ENCODE results near the gene INTS3. TPM values are rescaled to one million over a fixed set of nuclear protein-coding genes. Genes with fewer than 3 reads are reported as not detected.
"Not testable (repeated sequence)": the region's sequence is repeated elsewhere in the genome, so short reads cannot be mapped to it uniquely, and the experiment has no call there.

INTS3 gene
- total RNA-seq, 1 donor from 2014 or later, result 20.7 TPM

- no peak for DNase-seq (ENCODE audit: low read depth, low spot score)
These were observed 28.7 kb upstream of the INTS3 start for GRCh38 chr1:153698923-153699714.

GRCh38 chr1:153699768-153700167 lies 28.1 kb upstream of the INTS3 start:
- DNase-seq (ENCODE audit: low read depth, low spot score), result no peak

DNA sequence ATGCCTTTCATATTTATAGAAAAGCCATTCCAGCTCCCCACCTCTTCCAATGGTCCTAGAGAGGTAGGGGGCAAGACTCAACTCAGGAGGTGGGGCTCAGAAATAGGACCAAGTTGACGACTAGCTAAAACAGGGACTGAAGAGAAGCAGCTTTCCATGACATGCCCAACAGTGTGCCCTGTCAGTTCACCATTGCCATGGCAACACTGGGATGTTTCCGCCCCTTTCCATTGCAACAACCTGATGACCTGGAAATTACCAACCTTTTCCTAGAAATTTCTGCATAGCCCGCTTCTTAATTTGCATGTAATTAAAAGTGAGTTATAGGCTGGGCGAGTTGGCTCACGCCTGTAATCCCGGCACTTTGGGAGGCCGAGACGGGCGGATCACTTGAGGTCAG lies 22.4 kb upstream of the INTS3 start:
- no peak for DNase-seq (ENCODE audit: low read depth, low spot score)

GRCh38 chr1:153711026-153711425 lies 16.8 kb upstream of the INTS3 start:
- no peak for DNase-seq (ENCODE audit: low read depth, low spot score)

GRCh38 chr1:153716211-153716610 lies 11.6 kb upstream of the INTS3 start:
- DNase-seq (ENCODE audit: low read depth, low spot score), result not testable (repeated sequence)

DNA sequence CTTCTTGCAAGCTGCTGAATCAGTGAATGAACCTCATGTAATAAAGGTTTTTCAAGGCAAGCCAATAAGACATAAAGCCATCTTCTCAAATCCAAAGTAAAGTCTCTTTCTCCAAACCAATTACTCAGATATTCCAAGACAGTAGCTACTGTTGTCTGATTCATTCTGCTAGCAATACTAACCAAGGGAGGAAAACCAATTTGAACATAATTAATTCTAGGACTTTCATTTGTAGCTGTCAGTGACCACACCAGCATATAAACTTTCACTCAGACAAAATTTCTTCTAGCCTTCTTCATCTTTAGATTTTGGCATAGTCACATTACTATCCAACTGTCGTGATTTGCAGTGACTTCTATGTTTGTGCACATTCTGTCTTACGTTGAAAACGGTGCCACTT lies 10.5 kb upstream of the INTS3 start:
- no peak for DNase-seq (ENCODE audit: low read depth, low spot score)

GRCh38 chr1:153723687-153724086 lies 4.2 kb upstream of the INTS3 start:
- no peak for DNase-seq (ENCODE audit: low read depth, low spot score)

- not testable (repeated sequence) for DNase-seq (ENCODE audit: low read depth, low spot score)
These were observed 3.2 kb upstream of the INTS3 start for GRCh38 chr1:153724634-153725033.

- no peak for DNase-seq (ENCODE audit: low read depth, low spot score)
These were observed 636 bp downstream of the INTS3 start for GRCh38 chr1:153728305-153729066.

DNA sequence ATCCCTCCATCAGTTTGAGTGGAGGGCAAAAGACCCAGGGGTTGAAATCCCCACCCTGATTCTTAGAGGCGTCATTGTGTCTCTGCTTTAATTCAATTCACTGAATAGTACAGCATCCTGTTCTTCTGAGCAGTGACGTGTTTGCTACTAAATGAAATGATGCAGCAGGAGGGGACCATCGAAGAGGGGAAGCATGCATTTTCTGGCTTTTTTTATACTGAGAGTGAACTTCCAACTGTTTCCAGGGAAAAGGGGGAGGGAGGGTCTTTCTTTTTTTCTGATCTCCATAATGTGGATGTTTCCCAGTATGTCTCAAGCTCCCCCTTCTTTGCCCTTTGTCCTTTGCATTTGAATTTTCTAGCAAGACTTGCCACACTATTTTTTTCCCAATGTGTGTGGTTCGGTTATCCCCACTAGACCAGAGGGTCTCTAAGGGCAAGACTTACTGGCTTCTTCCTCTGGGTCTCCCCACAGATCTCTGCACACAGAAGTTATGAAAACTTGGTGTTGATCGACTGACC lies 2.7 kb downstream of the INTS3 start:
- no peak for DNase-seq (ENCODE audit: low read depth, low spot score)

- no peak for DNase-seq (ENCODE audit: low read depth, low spot score)
These were observed 6.1 kb downstream of the INTS3 start for GRCh38 chr1:153733970-153734369.

- DNase-seq (ENCODE audit: low read depth, low spot score), result no peak
These were observed 6.7 kb downstream of the INTS3 start for GRCh38 chr1:153734396-153735089.

- DNase-seq (ENCODE audit: low read depth, low spot score), result no peak
These were observed 7.2 kb downstream of the INTS3 start for GRCh38 chr1:153735090-153735420.

- no peak for DNase-seq (ENCODE audit: low read depth, low spot score)
These were observed 14.1 kb downstream of the INTS3 start for GRCh38 chr1:153741986-153742385.

- DNase-seq (ENCODE audit: low read depth, low spot score), result no peak
These were observed 14.7 kb downstream of the INTS3 start for GRCh38 chr1:153742411-153743142.

GRCh38 chr1:153745417-153745816 lies 17.6 kb downstream of the INTS3 start:
- no peak for DNase-seq (ENCODE audit: low read depth, low spot score)

DNA sequence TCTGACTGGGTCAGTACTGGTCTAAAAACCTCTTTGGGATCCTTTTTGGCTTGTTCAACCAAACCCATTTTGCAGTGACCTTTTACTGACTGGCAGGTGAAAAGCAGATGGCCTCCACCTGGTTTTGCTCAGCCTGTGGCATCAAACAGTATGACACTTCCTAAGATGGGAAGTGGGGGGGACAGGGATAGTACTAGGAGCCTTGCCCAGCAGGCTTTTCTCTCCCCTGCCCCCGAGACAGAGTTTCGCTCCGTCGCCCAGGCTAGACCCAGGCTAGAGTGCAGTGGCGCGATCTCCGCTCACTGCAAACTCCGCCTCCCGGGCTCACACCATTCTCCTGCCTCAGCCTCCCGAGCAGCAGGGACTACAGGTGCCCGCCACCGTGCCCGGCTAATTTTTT lies 18.3 kb downstream of the INTS3 start:
- DNase-seq (ENCODE audit: low read depth, low spot score), result no peak

DNA sequence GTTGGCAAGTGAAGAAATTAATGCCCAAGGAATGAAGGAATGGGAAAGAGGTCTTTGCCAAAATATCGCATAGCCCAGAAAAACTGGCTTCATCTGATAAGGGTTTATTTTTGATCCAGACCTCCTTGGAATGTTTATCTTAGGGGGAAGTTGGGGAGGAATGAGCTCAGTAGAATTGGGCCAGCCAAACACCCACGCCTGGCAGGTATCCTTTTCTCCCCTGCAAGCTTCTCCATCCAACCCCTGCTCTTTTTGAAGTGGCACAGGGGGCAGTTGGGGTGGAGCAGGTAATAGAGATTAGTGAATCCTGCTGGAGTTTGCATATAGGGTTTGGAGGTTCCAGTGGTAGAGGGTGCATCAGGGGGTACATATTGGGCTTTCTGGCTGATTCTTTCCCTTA lies 21.1 kb downstream of the INTS3 start:
- DNase-seq (ENCODE audit: low read depth, low spot score), result no peak

GRCh38 chr1:153749408-153750005 lies 21.7 kb downstream of the INTS3 start:
- DNase-seq (ENCODE audit: low read depth, low spot score), result peak; percentile 65

DNA sequence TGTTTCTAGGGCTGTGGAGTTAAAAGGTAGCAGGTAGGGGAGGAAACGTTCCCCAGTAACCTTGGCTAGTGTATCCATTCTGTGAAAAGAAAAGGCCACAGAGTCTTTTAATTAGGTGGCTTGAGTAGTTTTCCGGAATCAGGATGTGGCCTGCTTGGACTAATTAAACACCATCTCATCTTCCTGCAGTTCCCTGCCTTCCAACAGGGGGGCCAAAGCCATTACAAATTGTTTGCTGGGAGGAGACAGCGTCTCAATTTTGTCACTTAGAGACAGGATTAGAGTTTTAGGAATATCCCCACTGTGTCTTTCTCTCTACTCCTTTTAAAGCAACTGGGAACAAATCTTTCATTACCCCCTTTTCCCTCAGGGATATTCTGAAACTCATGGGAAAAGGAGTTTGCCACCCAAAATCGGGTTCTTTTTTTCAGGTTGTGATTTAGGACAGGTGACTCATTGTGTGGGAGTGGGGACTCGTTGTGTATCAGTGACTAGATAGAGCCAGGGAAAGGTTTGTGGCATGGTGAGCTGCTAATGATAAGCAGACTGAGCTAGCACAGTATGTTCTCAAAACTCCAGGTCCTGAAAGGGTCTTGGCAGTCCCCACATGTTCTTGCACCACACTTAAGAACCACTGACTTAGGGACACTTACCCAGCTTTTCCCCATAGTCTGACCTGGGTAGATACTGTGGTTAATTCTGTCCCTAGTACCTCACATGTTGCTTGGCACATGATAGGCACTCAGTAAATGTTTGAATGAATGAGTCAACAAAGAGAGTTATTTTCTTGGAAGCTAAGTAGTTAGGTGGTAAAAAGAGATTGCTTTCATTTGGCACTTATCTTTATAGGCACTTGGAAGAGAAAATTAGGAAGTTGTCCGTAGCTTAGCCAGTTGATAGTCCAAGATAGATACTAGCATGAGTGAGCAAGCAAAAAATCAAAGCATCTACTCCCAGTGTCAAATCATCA lies 22.5 kb downstream of the INTS3 start:
- no peak for DNase-seq (ENCODE audit: low read depth, low spot score)
